ENCODE results near the gene ZIC4. TPM values are rescaled to one million over a fixed set of nuclear protein-coding genes. Genes with fewer than 3 reads are reported as not detected.

ZIC4 gene
- 2.7 TPM for polyA plus RNA-seq (2013, experiment 1 of 2)
- 2.1 TPM for polyA plus RNA-seq (2013, experiment 2 of 2)

DNA sequence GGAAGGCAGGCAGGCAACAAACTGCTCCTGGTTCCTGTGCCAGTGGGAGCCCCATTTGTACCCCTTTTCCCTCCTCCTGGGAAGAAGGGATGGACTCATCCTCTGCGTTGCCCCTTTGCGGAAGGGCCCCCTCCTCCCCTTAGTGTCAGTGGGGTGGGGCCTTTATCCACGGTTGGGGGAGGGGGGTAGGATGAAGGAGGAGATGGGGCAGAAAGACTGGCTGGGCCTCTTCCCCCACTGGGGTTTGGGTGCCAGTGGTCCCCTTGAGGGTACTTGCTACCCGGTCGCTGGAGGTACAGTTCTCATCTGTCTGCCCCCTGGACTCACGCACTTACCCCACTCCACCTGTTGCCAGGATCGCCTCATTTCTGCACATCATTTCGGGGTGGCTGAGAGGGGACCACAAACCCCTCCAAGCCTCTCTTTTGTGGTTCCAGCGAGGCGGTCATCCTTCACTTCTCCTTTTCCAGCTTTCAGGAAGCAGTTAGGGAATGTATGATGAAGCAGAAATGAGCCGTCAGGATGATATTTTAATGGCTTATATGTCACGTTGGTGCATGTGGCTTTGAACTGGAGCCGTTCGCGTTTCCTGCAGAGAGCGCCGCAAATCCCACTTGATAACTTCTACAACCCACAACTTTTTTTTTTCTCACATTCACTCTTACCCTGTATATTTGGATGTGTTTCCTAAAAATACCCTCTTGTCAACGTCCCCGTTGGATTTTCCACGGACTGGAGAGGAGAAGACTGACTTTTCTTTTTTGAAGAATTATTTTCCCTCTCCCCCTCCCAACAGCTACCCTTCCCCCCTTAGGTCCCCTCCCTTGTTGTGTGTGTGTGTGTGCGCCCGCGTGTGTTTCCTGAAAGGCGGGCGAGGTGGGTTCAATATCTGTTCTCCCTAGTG, at the start of gene ZIC4:
TSS of gene ZIC4 (minus strand) at position 516 of the 904 bp plus-strand sequence. CDS start 3,746 bp downstream, outside the sequence.
- 3 to 9% methylated on average over 5 to 7 of the region's 25 CpGs for WGBS, 2 experiments (ENCODE audit: insufficient coverage in 2 of 2)
- peak within 1 kb of the TSS; percentile 13 for H3K27ac ChIP-seq (ENCODE audit: low read depth, low read length, severe bottlenecking)
- no peaks in the 10 kb centered on the region for H3K4me1 ChIP-seq (ENCODE audit: control insufficient read depth, insufficient read depth, low read length, poor library complexity, severe bottlenecking)
- no peaks in the 10 kb centered on the region for H3K9me3 ChIP-seq (ENCODE audit: control insufficient read depth, low read length)
- H3K4me3 ChIP-seq (ENCODE audit: extremely low read depth, insufficient read depth, low read length, poor library complexity, severe bottlenecking) = no peak within 1 kb of the TSS
- H3K36me3 ChIP-seq (ENCODE audit: control insufficient read depth, insufficient read depth, low read length) = no peaks in the 10 kb centered on the region

DNA sequence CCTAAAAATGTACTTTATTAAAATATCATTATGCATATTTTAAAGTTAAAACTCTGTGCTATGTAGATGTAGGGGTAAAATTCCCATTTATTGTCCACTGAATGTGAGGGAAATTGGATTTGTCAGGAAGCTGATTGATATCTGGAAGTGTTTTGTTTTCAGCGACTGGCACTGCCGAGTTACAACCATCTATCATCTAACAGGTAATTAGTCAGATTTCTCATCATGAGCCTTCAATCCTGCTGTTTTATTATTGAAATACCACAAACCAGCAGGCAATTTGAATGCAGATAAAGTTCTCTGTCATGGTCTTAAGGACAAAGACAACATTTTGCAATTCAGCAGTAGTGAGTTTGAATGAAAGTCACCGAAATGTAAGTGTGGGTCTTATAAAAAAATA, 43.3 kb upstream of the ZIC4 start:
- Histone ChIP-seq H3K27ac (ENCODE audit: low read depth, low read length, severe bottlenecking) (no peak overlapping the region), H3K9me3 (ENCODE audit: control insufficient read depth, low read length) (no peaks in the 10 kb centered on the region), H3K4me3 (ENCODE audit: extremely low read depth, insufficient read depth, low read length, poor library complexity, severe bottlenecking) (no peak overlapping the region), H3K36me3 (ENCODE audit: control insufficient read depth, insufficient read depth, low read length) (no peaks in the 10 kb centered on the region), H3K4me1 (ENCODE audit: control insufficient read depth, insufficient read depth, low read length, poor library complexity, severe bottlenecking) (no peaks in the 10 kb centered on the region)
- no CpG with 5 or more reads among the region's 3 CpGs for WGBS, 2 experiments (ENCODE audit: insufficient coverage in 2 of 2)

DNA sequence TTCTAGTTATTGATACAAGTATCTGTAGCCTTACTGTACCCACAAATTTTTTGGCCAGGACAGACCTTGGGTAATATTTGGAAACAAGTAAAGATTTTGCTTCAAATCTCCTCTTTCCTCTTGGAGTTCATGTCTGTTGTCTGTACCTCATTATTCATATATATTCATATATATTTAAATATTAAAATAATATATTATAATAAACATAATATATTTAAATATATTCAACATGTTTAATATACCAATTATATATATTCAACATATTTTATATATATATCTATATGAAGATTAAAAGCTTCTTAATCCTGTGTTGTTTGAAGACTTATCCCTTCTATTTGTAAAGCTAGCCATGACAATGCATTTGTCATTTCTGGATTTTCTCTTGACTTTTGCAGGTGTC, 40.9 kb upstream of the ZIC4 start:
- Histone ChIP-seq H3K9me3 (ENCODE audit: control insufficient read depth, low read length) (no peaks in the 10 kb centered on the region), H3K27ac (ENCODE audit: low read depth, low read length, severe bottlenecking) (no peak overlapping the region), H3K4me3 (ENCODE audit: extremely low read depth, insufficient read depth, low read length, poor library complexity, severe bottlenecking) (no peak overlapping the region), H3K4me1 (ENCODE audit: control insufficient read depth, insufficient read depth, low read length, poor library complexity, severe bottlenecking) (no peaks in the 10 kb centered on the region), H3K36me3 (ENCODE audit: control insufficient read depth, insufficient read depth, low read length) (no peaks in the 10 kb centered on the region)

GRCh38 chr3:147431751-147432150, 25.4 kb upstream of the ZIC4 start:
- no peak overlapping the region for H3K27ac ChIP-seq (ENCODE audit: low read depth, low read length, severe bottlenecking)
- no peaks in the 10 kb centered on the region for H3K4me1 ChIP-seq (ENCODE audit: control insufficient read depth, insufficient read depth, low read length, poor library complexity, severe bottlenecking)
- H3K9me3 ChIP-seq (ENCODE audit: control insufficient read depth, low read length) = no peaks in the 10 kb centered on the region
- no peaks in the 10 kb centered on the region for H3K36me3 ChIP-seq (ENCODE audit: control insufficient read depth, insufficient read depth, low read length)
- WGBS, 2 experiments (ENCODE audit: insufficient coverage in 2 of 2) = 76% methylated on average over 2 of the region's 3 CpGs; no CpG with 5 or more reads in 1 of the 2 experiments
- H3K4me3 ChIP-seq (ENCODE audit: extremely low read depth, insufficient read depth, low read length, poor library complexity, severe bottlenecking) = no peak overlapping the region

GRCh38 chr3:147428754-147429153, 22.4 kb upstream of the ZIC4 start:
- H3K4me1 ChIP-seq (ENCODE audit: control insufficient read depth, insufficient read depth, low read length, poor library complexity, severe bottlenecking) = no peaks in the 10 kb centered on the region
- H3K9me3 ChIP-seq (ENCODE audit: control insufficient read depth, low read length) = no peaks in the 10 kb centered on the region
- 100% methylated on average over 1 of the region's 2 CpGs; no CpG with 5 or more reads in 1 of the 2 experiments for WGBS, 2 experiments (ENCODE audit: insufficient coverage in 2 of 2)
- no peaks in the 10 kb centered on the region for H3K36me3 ChIP-seq (ENCODE audit: control insufficient read depth, insufficient read depth, low read length)
- H3K27ac ChIP-seq (ENCODE audit: low read depth, low read length, severe bottlenecking) = no peak overlapping the region
- no peak overlapping the region for H3K4me3 ChIP-seq (ENCODE audit: extremely low read depth, insufficient read depth, low read length, poor library complexity, severe bottlenecking)

DNA sequence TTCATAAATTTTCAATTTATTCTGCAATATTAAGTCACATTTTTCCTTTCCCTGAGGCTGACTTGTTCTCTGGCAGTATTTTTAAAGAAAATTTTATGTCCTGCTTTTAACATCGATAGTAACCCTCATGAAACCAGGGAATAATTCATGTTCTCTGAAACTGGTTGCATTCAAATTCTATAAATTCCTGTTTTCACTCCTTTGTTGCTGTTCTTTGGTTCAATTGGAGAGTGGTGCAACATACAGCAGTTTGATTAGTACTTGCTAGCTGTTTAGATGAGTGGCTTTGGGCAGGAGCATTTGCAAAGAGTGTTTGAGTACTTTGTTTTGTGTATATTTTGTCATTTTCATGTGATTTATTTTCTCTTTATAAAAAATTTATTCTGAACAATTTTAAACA, 22.0 kb upstream of the ZIC4 start:
- Histone ChIP-seq H3K4me3 (ENCODE audit: extremely low read depth, insufficient read depth, low read length, poor library complexity, severe bottlenecking) (no peak overlapping the region), H3K36me3 (ENCODE audit: control insufficient read depth, insufficient read depth, low read length) (no peaks in the 10 kb centered on the region), H3K27ac (ENCODE audit: low read depth, low read length, severe bottlenecking) (no peak overlapping the region), H3K4me1 (ENCODE audit: control insufficient read depth, insufficient read depth, low read length, poor library complexity, severe bottlenecking) (no peaks in the 10 kb centered on the region), H3K9me3 (ENCODE audit: control insufficient read depth, low read length) (no peaks in the 10 kb centered on the region)
- no CpG with 5 or more reads among the region's 1 CpG for WGBS, 2 experiments (ENCODE audit: insufficient coverage in 2 of 2)

DNA sequence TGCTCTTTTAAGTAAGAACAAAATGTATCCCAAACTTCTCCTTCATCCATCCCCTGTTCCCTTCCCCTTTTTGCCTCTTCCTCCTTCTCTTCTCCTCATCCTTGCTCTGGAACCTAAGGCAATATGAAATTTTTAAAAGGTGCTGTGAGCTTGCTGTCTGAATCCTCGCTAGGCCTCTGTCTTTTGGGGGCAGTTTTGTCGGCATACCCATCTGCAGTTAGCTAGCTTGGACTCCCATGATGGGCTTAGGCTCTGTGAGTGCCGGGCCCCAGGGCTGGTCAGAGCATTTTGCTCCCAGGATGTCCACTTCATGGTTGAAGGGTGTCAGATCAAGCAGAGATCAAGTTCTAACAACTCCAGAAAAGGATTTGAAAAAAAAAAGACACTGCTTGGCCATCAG, 21.4 kb upstream of the ZIC4 start:
- Histone ChIP-seq H3K4me1 (ENCODE audit: control insufficient read depth, insufficient read depth, low read length, poor library complexity, severe bottlenecking) (no peaks in the 10 kb centered on the region), H3K9me3 (ENCODE audit: control insufficient read depth, low read length) (no peaks in the 10 kb centered on the region), H3K4me3 (ENCODE audit: extremely low read depth, insufficient read depth, low read length, poor library complexity, severe bottlenecking) (no peak overlapping the region), H3K36me3 (ENCODE audit: control insufficient read depth, insufficient read depth, low read length) (no peaks in the 10 kb centered on the region), H3K27ac (ENCODE audit: low read depth, low read length, severe bottlenecking) (no peak overlapping the region)
- 72 to 78% methylated on average over 3 of the region's 3 CpGs for WGBS, 2 experiments (ENCODE audit: insufficient coverage in 2 of 2)

DNA sequence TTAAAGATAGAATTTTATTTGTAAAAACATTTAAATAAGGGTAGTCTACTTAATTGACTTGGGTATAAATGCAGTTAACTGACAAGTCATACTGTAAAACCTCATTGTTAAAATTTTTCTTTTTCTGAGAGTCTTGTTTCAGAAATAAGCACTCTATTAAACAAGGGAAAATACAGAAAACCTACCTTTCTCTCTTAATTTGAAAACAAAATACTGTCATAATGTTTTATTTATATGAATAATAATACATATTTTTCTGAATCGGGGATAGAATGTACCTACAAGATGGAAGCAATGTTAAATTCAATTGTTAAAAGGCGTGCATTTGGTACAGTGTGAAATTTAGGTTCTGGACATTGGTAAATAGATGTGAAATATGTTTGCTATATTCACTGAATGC, 20.6 kb upstream of the ZIC4 start:
- Histone ChIP-seq H3K36me3 (ENCODE audit: control insufficient read depth, insufficient read depth, low read length) (no peaks in the 10 kb centered on the region), H3K4me3 (ENCODE audit: extremely low read depth, insufficient read depth, low read length, poor library complexity, severe bottlenecking) (no peak overlapping the region), H3K4me1 (ENCODE audit: control insufficient read depth, insufficient read depth, low read length, poor library complexity, severe bottlenecking) (no peaks in the 10 kb centered on the region), H3K27ac (ENCODE audit: low read depth, low read length, severe bottlenecking) (no peak overlapping the region), H3K9me3 (ENCODE audit: control insufficient read depth, low read length) (no peaks in the 10 kb centered on the region)
- WGBS, 2 experiments (ENCODE audit: insufficient coverage in 2 of 2) = 100% methylated on average over 1 of the region's 2 CpGs; no CpG with 5 or more reads in 1 of the 2 experiments

DNA sequence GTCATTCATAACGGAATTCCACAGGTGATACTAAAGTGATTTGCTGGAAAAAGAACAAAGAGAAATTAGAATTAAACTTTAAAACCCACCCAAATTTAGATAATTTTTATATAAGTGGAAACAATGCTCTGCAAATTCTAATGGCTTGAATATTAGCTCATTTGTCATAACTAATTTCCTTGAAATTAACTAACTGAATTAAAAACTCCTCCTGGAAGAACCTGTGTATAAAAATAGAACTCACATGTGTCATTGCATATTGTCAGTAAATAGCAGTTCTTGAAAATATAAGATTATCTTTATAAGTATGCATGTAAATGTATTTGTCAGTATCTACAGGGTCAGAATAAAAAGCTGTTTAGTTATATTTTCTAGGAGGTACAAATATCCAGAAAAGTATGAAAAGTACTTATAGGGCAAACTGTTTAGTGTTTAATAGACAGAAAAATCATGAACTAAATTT, 19.1 kb upstream of the ZIC4 start:
- H3K36me3 ChIP-seq (ENCODE audit: control insufficient read depth, insufficient read depth, low read length) = no peaks in the 10 kb centered on the region
- H3K9me3 ChIP-seq (ENCODE audit: control insufficient read depth, low read length) = no peaks in the 10 kb centered on the region
- no peak overlapping the region for H3K4me3 ChIP-seq (ENCODE audit: extremely low read depth, insufficient read depth, low read length, poor library complexity, severe bottlenecking)
- no peak overlapping the region for H3K27ac ChIP-seq (ENCODE audit: low read depth, low read length, severe bottlenecking)
- no CpG with 5 or more reads among the region's 1 CpG for WGBS, 2 experiments (ENCODE audit: insufficient coverage in 2 of 2)
- peaks cover 4% of the 10 kb centered on the region for H3K4me1 ChIP-seq (ENCODE audit: control insufficient read depth, insufficient read depth, low read length, poor library complexity, severe bottlenecking)

- WGBS, 2 experiments (ENCODE audit: insufficient coverage in 2 of 2) = 0% methylated on average over 3 of the region's 14 CpGs; no CpG with 5 or more reads in 1 of the 2 experiments
- H3K4me1 ChIP-seq (ENCODE audit: control insufficient read depth, insufficient read depth, low read length, poor library complexity, severe bottlenecking) = peaks cover 4% of the 10 kb centered on the region
- H3K9me3 ChIP-seq (ENCODE audit: control insufficient read depth, low read length) = no peaks in the 10 kb centered on the region
- H3K27ac ChIP-seq (ENCODE audit: low read depth, low read length, severe bottlenecking) = no peak overlapping the region
- no peaks in the 10 kb centered on the region for H3K36me3 ChIP-seq (ENCODE audit: control insufficient read depth, insufficient read depth, low read length)
- no peak overlapping the region for H3K4me3 ChIP-seq (ENCODE audit: extremely low read depth, insufficient read depth, low read length, poor library complexity, severe bottlenecking)
Observed at GRCh38 chr3:147424581-147425387, 18.4 kb upstream of the ZIC4 start.
